Tibial nerve (tissue), 4 donors: Measurements from ENCODE around the gene MAGI1.

Experiments
- EP300 ChIP-seq, 2 donors: sonication (generic); formaldehyde crosslinking; IDR thresholded peaks; one replicate each; pipeline ENCODE4 v1.6.1; 2017; ENCODE audit warnings: antibody characterized with exemption in 2 of 2, mild to moderate bottlenecking in 1 of 2
- POLR2A ChIP-seq, 2 donors: fragments of 450-650 bp; IDR thresholded peaks; one replicate each; pipeline ENCODE4 v1.6.1; 2017; ENCODE audit warnings: antibody characterized with exemption in 2 of 2, mild to moderate bottlenecking in 2 of 2, moderate library complexity in 2 of 2
- TF ChIP-seq, protein P1 (sequence below), 5 experiments: fragments of 200-600 bp in 3 of 5; fragments of 450-650 bp in 2 of 5; sonication (generic) in 3 of 5; IDR thresholded peaks; one replicate each; pipeline ENCODE4 v1.5.1; 2016 to 2019; ENCODE audit warnings: antibody characterized with exemption in 5 of 5, mild to moderate bottlenecking in 3 of 5, moderate library complexity in 2 of 5

DNA sequence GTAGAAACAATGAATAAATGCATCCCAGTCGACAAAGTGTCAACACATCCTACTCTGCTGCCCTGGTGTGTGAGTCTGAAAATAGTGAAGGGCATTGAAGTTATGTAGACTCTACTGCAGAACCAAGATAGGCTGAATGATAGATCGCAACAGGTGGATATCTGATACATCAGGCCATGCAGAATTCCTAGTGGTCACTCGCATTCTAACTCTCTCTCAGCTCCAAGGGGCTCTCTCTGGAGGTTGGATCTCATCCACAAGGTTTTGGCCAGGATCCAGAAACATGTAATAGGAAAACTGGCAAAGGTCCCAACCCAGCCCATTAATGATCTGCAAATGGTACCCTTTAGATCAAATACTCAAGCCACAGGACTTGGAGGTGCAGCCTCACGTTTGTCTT, 514.1 kb downstream of the MAGI1 start:
- TF ChIP-seq, protein P1, sequence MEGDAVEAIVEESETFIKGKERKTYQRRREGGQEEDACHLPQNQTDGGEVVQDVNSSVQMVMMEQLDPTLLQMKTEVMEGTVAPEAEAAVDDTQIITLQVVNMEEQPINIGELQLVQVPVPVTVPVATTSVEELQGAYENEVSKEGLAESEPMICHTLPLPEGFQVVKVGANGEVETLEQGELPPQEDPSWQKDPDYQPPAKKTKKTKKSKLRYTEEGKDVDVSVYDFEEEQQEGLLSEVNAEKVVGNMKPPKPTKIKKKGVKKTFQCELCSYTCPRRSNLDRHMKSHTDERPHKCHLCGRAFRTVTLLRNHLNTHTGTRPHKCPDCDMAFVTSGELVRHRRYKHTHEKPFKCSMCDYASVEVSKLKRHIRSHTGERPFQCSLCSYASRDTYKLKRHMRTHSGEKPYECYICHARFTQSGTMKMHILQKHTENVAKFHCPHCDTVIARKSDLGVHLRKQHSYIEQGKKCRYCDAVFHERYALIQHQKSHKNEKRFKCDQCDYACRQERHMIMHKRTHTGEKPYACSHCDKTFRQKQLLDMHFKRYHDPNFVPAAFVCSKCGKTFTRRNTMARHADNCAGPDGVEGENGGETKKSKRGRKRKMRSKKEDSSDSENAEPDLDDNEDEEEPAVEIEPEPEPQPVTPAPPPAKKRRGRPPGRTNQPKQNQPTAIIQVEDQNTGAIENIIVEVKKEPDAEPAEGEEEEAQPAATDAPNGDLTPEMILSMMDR (IDR thresholded peaks at IDR 0.05) = no peak
- TF ChIP-seq EP300 (IDR thresholded peaks at IDR 0.05) = no peak
- TF ChIP-seq POLR2A (IDR thresholded peaks at IDR 0.05) = no peak
